ENCODE data around the gene MBD5.

DNA sequence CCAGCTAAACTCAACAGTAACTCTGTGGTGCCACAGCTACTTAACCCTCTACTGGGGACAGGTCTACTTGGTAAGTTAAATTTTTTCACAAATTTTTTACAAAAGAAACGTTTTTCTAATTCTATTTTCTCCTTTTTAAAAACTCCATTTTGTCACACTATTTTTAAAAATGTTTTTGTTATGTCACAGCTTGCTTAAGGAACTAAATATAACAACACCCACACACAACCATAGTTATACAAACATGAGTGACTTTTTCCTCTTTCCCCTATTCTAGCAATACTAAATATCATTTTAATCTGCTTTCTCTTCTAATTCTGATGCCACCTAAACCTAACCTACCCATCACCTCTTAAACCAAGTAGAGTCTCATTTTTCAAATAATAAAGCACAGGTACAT lies 463.2 kb downstream of the MBD5 start:
- TF ChIP-seq CTCF (conservative IDR thresholded peaks at IDR 0.05 in 1 of 2, IDR thresholded peaks at IDR 0.05 in 1 of 2; ENCODE audit: extremely low read depth in 1 of 2, insufficient read depth in 1 of 2, low read depth in 1 of 2, low read length in 2 of 2) = no peak
- TF ChIP-seq EZH2 (IDR thresholded peaks at IDR 0.05; ENCODE audit: borderline replicate concordance, low read length) = no peak

All from mammary epithelial cell (primary cell).